Panc1 (cell line): ENCODE data around the gene CUEDC2.

Source experiments
- POLR2AphosphoS5 ChIP-seq: IDR thresholded peaks from 2 replicates; pipeline ENCODE4 v1.6.1; 2012; ENCODE audit warnings: mild to moderate bottlenecking, low read depth, low read length, moderate library complexity
- TF ChIP-seq, protein P1 (sequence below): fragments of 450-650 bp; IDR thresholded peaks from 2 replicates; pipeline ENCODE4 v1.5.1; 2017; ENCODE audit warnings: mild to moderate bottlenecking

DNA sequence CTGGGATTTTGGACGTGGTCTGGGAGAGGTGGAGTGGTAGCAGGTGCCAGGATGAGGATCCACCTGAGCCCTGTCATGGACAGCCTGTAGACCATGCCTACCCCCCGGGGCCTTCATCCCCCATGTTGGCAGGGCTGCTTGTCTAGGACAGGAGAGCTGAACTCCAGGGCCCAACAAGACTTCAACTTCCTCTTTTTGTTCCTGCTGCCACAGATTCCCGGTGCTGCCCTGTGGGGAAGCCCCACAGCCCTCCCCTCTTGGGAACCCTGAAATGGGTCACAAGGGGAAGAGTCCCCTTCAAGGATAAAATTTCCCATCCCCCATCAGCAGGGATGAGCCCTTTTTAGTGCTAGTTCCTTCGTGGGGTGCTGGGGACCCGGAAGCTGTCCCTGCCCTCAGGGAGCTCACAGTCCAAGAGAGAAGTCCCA is 1.3 kb upstream of the CUEDC2 start:
- TF ChIP-seq, protein P1, sequence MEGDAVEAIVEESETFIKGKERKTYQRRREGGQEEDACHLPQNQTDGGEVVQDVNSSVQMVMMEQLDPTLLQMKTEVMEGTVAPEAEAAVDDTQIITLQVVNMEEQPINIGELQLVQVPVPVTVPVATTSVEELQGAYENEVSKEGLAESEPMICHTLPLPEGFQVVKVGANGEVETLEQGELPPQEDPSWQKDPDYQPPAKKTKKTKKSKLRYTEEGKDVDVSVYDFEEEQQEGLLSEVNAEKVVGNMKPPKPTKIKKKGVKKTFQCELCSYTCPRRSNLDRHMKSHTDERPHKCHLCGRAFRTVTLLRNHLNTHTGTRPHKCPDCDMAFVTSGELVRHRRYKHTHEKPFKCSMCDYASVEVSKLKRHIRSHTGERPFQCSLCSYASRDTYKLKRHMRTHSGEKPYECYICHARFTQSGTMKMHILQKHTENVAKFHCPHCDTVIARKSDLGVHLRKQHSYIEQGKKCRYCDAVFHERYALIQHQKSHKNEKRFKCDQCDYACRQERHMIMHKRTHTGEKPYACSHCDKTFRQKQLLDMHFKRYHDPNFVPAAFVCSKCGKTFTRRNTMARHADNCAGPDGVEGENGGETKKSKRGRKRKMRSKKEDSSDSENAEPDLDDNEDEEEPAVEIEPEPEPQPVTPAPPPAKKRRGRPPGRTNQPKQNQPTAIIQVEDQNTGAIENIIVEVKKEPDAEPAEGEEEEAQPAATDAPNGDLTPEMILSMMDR: no peak
- TF ChIP-seq POLR2AphosphoS5: no peak
